Keratinocyte (primary cell): ENCODE data around the gene ELL.
"Not testable (repeated sequence)": the region's sequence is repeated elsewhere in the genome, so short reads cannot be mapped to it uniquely, and the experiment has no call there.

ENCODE experiments used
- EZH2 ChIP-seq: IDR thresholded peaks from one replicate; pipeline ENCODE4 v1.6.1; 2012; ENCODE audit warnings: inconsistent platforms, mild to moderate bottlenecking, low read length, moderate library complexity
- TF ChIP-seq, protein P1 (sequence below), 3 experiments: IDR thresholded peaks in 1 of 3; conservative IDR thresholded peaks in 1 of 3; optimal IDR thresholded peaks in 1 of 3; 2 replicates in 2 of 3; 3 replicates in 1 of 3; pipeline versions ENCODE3 to v1.5.1; 2011; ENCODE audit warnings: low read length in 3 of 3, mild to moderate bottlenecking in 3 of 3, moderate library complexity in 2 of 3, control low read depth in 1 of 3, inconsistent platforms in 1 of 3; ENCODE audit not compliant: insufficient read depth in 2 of 3; ENCODE audit errors: extremely low read depth in 1 of 3

- not testable (repeated sequence) for TF ChIP-seq EZH2
- TF ChIP-seq, protein P1, sequence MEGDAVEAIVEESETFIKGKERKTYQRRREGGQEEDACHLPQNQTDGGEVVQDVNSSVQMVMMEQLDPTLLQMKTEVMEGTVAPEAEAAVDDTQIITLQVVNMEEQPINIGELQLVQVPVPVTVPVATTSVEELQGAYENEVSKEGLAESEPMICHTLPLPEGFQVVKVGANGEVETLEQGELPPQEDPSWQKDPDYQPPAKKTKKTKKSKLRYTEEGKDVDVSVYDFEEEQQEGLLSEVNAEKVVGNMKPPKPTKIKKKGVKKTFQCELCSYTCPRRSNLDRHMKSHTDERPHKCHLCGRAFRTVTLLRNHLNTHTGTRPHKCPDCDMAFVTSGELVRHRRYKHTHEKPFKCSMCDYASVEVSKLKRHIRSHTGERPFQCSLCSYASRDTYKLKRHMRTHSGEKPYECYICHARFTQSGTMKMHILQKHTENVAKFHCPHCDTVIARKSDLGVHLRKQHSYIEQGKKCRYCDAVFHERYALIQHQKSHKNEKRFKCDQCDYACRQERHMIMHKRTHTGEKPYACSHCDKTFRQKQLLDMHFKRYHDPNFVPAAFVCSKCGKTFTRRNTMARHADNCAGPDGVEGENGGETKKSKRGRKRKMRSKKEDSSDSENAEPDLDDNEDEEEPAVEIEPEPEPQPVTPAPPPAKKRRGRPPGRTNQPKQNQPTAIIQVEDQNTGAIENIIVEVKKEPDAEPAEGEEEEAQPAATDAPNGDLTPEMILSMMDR (optimal IDR thresholded peaks at IDR 0.05 in 1 of 3, IDR thresholded peaks at IDR 0.05 in 1 of 3, conservative IDR thresholded peaks at IDR 0.05 in 1 of 3; ENCODE audit: extremely low read depth in 1 of 3, insufficient read depth in 2 of 3, low read length in 3 of 3), result not testable (repeated sequence)
Measured at GRCh38 chr19:18522862-18523440, 1.1 kb upstream of the ELL start.
